ENCODE measurements around the gene MRPL14.

The MRPL14 gene

DNA sequence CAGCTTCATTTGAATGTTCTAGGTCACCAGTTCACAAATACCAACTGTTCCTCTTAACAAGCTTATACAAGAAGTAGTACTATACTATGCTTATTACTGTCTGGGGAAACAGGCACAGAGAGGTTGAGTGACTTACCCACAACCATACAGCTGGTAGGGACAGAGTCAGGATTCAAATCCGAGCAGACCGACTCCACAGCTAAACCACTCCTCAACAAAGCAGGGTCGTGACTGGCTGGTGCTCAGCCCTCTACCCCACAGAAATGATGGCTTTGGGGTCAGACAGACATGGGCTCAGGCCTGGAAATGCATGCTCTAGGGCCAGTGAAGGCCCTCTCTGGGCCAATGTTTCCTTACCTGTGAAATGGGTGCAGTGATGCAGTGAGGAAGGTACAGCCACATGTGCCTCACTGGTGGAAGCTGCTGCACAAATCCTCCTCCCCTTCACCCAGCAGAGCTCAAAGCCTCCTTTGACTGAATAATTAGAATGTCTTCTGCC is 63.6 kb downstream of the MRPL14 start:
- no peak for DNase-seq (ENCODE audit: low read depth)
- H3K4me3 ChIP-seq (ENCODE audit: control insufficient read depth, low read depth, low read length): no peak overlapping the region
- TF ChIP-seq, protein P1, sequence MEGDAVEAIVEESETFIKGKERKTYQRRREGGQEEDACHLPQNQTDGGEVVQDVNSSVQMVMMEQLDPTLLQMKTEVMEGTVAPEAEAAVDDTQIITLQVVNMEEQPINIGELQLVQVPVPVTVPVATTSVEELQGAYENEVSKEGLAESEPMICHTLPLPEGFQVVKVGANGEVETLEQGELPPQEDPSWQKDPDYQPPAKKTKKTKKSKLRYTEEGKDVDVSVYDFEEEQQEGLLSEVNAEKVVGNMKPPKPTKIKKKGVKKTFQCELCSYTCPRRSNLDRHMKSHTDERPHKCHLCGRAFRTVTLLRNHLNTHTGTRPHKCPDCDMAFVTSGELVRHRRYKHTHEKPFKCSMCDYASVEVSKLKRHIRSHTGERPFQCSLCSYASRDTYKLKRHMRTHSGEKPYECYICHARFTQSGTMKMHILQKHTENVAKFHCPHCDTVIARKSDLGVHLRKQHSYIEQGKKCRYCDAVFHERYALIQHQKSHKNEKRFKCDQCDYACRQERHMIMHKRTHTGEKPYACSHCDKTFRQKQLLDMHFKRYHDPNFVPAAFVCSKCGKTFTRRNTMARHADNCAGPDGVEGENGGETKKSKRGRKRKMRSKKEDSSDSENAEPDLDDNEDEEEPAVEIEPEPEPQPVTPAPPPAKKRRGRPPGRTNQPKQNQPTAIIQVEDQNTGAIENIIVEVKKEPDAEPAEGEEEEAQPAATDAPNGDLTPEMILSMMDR (IDR thresholded peaks at IDR 0.05; ENCODE audit: control insufficient read depth, insufficient read depth, low read depth, low read length, missing control alignments): no peak

Data from AG09309 (cell line).